ENCODE measurements around the gene ZNF516.

DNA sequence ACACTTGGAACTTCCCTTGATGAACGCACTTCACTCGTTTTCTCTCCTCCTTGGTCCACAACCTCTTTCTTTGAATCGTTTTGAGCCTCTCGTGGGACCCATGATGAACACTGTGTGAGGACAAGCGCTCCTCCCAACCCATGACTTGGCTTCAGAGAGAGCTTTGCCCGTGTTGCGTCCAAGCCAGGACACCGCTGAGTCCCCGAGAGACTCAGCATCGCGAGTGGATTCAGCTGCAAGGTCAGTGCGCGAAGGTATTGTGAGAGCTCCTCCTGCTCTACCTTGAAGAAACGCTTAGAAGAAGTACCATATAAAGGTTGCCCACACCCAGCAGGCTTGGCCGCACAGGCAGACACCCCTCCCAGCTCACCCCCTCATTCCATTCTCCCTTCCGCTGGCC, 58.7 kb downstream of the ZNF516 start:
- TF ChIP-seq SIN3A (IDR thresholded peaks at IDR 0.05; ENCODE audit: borderline replicate concordance, insufficient read depth, low read length), result no peak
- no peak for TF ChIP-seq POLR2AphosphoS5 (IDR thresholded peaks at IDR 0.05; ENCODE audit: low read depth, low read length)
- TF ChIP-seq FOXP2 (optimal IDR thresholded peaks at IDR 0.05; ENCODE audit: borderline replicate concordance, extremely low read depth, extremely low read length, insufficient read depth), result no peak
